NCI-H345 treated with DMSO at 0.1 percent for 48 hours (cell line): ENCODE results near the gene OCEL1.
"Not testable (repeated sequence)": the region's sequence is repeated elsewhere in the genome, so short reads cannot be mapped to it uniquely, and the experiment has no call there.

Experiments
- DNase-seq: peaks from one replicate; lab custom pipeline; 2025; ENCODE audit not compliant: unreplicated experiment; lab: John Stamatoyannopoulos, UW

The OCEL1 gene

GRCh38 chr19:17260842-17261325 lies 34.9 kb downstream of the OCEL1 start:
- peak; percentile 31 for DNase-seq

- no peak for DNase-seq
Measured at GRCh38 chr19:17262557-17262956, 36.5 kb downstream of the OCEL1 start.

GRCh38 chr19:17263712-17264640 lies 38.0 kb downstream of the OCEL1 start:
- DNase-seq: no peak

GRCh38 chr19:17264641-17264979 lies 38.6 kb downstream of the OCEL1 start, which contains the start of gene USHBP1:
Gene USHBP1, minus strand, starts transcription at chr19:17264745. Its CDS starts 446 bp downstream, at chr19:17264299.
- DNase-seq: no peak

GRCh38 chr19:17266026-17266425 lies 40.0 kb downstream of the OCEL1 start:
- no peak for DNase-seq

GRCh38 chr19:17266589-17266974 lies 40.6 kb downstream of the OCEL1 start:
- no peak for DNase-seq

- DNase-seq: peak; percentile 85
Measured at GRCh38 chr19:17266975-17267788, 41.2 kb downstream of the OCEL1 start, which contains the start of gene BABAM1. Gene BABAM1, plus strand, starts transcription at chr19:17267443. Its CDS starts 1,364 bp downstream, at chr19:17268807.

GRCh38 chr19:17268754-17269153 lies 42.7 kb downstream of the OCEL1 start:
- no peak for DNase-seq

GRCh38 chr19:17274892-17275291 lies 48.9 kb downstream of the OCEL1 start:
- DNase-seq: not testable (repeated sequence)

GRCh38 chr19:17275441-17276175 lies 49.6 kb downstream of the OCEL1 start:
- DNase-seq: no peak
